OCI-LY7 (cell line): ENCODE measurements around the gene OSCP1.

Experiments
- CTCF ChIP-seq: fragments of 200-600 bp; sonication (generic); conservative IDR thresholded peaks from 2 replicates; pipeline ENCODE4 v1.5.1; 2014; ENCODE audit warnings: mild to moderate bottlenecking, antibody characterized with exemption, low read length, moderate library complexity, mixed read lengths
- EZH2phosphoT487 ChIP-seq: fragments of 200-600 bp; sonication (generic); IDR thresholded peaks from 2 replicates; pipeline ENCODE4 v1.6.1; 2018; ENCODE audit warnings: low read depth, borderline replicate concordance, mild to moderate bottlenecking, mixed run types, antibody characterized with exemption, low read length, moderate library complexity, mixed read lengths

GRCh38 chr1:36463463-36463802 is 13.2 kb upstream of the OSCP1 start:
- TF ChIP-seq CTCF = no peak
- TF ChIP-seq EZH2phosphoT487 = no peak
